ENCODE data around the gene SCAI.
"Not testable (repeated sequence)": the region's sequence is repeated elsewhere in the genome, so short reads cannot be mapped to it uniquely, and the experiment has no call there.

Gene SCAI

DNA sequence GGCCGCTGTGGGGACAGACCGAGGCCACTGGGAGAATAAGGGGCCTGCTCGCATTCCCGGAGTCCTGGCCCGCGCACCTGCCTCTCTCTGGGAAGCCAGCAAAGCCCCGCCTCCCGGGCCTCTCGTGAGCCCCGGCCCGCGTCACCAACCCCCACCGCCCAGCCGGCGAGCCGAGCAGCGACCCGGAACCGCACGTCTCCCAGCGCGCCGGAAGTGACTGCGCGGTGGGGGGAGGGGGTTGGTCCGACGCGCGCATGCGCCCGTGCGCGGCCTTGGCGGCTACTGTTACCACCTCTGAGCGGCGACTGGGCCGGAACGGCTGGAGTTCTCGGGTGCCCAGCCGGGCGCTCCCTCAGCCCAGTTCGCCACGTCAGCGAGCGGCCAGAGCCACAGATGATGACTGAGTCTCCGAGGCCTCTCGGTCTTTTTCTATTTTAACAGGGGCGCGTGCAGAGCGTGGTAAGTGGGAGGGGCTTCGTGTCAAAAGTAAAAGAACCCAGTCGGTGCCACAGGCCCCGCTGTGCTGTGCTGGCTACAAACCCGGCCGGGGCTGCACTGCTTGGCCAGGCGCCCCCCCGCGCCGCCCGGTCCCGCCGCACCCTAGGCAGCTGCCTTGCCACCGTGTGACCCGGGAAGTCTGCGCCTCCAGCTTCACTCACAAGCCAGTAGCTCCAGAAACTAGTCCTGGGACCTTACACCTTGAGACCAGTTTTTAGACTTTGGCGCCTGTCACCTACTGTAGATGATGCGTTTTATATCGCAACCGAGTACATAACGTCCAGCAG, 202.2 kb downstream of the SCAI start, which contains the start of gene GOLGA1:
Gene GOLGA1, minus strand, starts transcription at position 190 of the 785 bp plus-strand sequence. CDS start 2,372 bp downstream, outside the sequence.
- peak; percentile 95 for DNase-seq

- peak; percentile 16 for DNase-seq
Observed at GRCh38 chr9:124940521-124940893, 202.8 kb downstream of the SCAI start.

- no peak for DNase-seq
Observed at GRCh38 chr9:124939944-124940343, 203.4 kb downstream of the SCAI start.

GRCh38 chr9:124934290-124934689, 209.0 kb downstream of the SCAI start:
- no peak for DNase-seq

DNA sequence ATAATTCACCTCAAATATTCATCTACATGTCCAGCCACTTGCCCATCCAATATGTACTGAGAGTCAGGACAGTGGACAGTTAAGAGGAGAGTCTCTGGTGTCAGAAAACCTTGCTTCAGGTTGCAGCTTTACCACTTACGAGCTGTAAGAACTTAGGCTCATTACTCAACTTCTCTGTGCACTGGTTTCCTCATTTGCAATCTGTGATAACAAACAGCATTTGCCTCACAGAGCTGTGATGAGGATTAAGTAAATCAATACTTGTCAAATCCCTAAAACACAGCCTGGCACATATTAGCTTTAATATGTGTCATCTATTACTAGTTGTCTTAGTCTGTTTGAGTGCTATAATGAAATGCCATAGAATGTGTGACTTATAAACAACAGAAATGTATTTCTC, 211.0 kb downstream of the SCAI start:
- no peak for DNase-seq

DNA sequence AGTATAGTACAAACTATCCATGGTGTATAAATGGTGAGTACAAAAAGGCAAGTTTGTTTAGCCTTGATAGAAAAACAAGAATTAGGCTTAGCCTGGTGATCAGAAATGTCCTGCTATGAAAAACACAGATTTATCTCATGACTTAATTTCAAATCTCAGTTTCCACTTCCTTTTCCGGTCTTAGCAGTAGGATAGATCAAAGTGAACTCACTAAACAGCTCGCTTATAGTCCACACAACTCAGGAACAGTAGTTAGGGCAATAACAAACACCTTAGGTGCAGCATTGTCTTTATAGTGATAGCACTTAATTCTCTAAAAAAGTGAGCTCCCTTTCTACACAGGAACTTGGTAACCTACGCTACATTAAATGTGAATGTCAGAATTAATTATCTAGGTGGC, 213.9 kb downstream of the SCAI start:
- peak; percentile 10 for DNase-seq

DNA sequence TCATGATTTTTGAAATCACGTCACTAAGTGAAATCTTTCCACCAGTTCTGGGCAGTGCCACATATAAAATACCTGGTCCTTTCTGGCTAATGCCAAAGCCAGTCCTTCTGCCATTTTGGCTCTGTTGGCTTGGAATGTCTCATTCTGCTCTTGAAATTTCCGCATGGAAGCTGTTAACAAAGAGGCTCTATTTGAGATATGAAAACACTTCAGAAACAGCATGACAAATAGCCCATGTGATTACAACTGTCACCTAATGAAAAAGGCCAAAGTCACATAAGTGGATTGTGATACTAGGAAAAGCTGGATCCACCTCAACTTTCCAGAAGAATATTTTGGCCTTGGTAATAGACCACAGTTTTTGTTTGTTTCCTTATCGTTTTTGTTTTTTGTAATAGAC, 215.2 kb downstream of the SCAI start:
- DNase-seq: no peak

GRCh38 chr9:124920394-124920793, 222.9 kb downstream of the SCAI start:
- not testable (repeated sequence) for DNase-seq

DNA sequence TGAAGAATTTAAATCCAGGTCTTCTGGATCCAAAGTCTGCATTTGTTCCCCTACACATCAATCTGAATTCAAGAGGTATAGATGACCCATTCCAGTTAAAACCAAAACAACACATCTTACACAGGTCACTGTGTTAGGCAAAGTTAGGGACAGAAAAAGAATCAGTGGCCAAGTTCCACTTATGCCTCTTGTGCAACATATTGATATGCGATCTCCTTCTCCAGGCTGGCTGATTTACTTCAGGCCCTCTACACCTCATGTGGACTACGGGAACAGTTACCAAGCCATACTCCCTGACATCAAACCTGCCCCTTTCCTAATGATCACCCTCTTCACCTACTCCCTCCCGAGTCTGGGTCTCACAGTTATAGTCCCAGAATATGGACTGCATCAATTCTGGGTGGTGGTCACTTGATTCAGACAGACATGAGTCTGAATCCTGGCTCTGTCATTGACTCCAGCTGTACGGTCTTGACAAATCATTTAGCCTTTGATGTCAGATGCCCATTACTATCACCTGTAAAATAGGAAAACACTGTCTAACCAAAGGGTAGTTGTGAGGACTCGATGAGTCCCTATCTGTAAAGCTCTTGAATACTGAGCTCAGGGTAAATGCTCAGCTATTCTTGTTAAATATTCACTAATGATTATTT, 228.4 kb downstream of the SCAI start:
- DNase-seq: no peak

DNA sequence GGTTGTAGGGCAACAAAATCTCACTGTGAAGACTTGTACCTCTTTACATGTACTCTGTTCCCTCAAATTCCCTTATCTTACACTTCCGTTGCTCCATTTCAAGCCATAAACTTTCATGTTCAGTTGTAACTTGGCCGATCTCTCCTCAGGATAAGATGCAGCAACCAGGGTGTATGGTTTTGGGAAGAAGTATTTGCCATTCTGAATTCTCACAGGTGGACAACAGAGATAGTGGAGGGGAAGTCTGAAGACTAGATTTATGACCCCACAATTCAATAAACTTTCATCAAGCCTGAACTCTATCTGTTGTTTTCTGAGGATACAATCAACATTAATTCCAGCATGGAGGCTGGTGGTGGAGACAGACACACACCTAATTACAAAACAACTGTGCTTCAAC, 229.9 kb downstream of the SCAI start:
- no peak for DNase-seq

- DNase-seq: no peak
Observed at GRCh38 chr9:124911766-124912165, 231.6 kb downstream of the SCAI start.

GRCh38 chr9:124908098-124908497, 235.2 kb downstream of the SCAI start:
- no peak for DNase-seq

DNA sequence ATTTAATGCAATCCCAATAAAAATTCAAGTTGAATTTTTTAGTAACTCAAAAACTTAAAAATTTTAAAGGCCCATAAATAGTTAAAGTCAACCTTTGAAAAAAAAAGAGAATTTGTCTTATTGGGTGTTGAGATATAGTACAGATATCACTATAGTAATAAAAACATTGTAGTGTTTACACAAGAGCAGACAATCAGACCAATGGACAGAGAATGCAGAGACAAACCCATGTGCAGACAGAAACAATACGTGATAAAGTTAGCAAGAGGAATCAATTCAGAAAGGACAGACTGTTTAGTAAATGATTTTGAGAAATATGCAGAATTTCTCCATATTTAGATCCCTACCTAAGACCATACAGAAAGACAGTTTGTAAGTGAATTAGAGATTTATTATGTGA, 236.4 kb downstream of the SCAI start:
- DNase-seq: no peak

DNA sequence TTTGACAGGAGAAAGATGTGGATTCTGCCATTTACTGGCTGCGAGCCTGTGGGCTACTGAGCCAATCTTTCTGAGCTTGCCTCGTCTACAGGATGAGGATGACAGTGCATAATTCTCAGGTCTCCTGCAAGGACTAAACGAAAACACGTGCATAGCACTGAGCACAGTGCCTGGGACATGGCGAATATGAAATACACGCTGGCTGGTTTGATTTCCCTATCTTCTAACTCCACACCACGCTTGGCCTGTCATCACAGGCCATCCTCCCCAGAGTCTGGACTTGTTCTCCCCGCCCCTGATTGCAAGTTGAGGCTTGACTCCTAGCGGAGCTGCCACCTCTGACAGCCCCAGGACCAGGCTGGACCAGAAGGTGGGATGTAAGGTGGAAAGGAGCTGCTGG, 243.5 kb downstream of the SCAI start:
- no peak for DNase-seq

DNA sequence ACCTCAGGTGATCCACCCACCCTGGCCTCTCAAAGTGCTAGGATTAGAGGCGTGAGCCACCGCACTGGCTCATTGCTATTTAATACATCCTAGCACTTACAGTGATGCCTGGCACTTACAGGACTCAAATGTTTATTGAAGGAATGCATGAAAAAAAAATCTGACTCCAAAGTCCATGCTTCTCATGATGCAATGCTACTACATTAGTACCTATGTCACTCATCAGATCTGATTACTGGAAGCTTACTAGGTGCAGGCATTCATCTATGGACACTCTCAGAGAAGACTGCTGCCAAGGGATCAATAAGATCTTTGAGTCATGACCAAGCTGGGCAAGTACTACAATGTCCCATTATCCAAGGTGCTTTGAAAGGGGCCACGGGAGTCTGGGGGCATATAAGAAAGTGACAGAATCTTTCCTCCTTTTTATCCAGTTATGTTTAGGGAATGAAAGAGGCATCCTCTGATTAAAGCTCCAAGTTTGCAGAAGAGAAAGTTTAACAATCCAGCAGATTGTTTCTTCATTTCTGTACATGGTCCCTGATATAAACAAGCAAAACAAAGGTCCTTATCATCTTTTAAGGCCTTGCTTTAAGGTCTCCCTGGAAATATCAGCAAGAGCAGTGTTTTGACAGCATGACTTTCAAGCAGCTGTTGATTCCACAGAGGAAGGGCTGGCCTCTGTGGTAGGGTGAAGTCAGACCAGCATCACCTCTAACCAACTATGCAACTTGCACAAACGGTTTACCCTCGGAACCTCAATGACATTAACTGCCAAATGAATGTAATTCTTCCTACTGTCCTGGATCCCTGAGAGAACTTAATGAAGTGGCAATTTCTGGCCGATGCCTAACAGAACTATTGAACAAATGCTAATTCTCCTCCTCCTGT, 245.5 kb downstream of the SCAI start:
- DNase-seq: no peak

GRCh38 chr9:124894741-124895170, 248.6 kb downstream of the SCAI start:
- DNase-seq: peak; percentile 37

DNA sequence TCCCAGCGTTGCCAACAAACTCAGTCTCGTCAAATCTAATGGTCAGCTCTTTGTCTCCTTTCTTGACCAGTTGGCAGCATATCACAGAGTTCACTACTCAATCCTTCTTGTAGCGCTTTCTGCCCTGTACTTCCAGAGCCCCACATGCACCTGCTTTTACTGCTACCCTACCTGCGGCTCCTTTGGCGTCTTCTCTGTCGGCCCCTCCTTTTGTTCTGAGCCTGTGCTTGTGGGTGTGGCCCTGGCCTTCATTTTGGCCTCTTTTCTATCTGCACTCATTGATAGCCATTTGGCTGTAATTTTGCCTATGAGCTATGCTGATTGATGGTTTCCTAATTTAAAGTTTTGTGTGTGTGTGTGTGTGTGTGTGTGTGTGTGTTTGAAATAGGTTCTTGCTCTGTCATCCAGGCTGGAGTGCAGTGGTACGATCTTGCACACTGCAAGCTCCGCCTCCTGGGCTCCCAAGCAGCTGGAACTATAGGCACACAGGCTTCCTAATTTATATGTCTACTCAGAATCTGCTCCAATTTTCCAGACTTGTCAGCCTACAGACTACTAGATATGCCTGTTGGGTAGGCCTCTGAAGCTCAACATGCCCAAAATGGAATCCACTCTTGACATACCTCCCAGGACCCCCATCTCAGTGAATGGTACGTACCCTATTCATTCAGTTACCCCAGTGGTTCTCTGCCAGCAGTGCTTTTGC, 249.1 kb downstream of the SCAI start:
- DNase-seq: no peak

Data from activated CD4-positive, alpha-beta T cell treated with anti-CD3 and anti-CD28 coated beads, Interleukin-2, amount 50 U/mL, for 16 hours (primary cell).